IPS-18a (cell line): ENCODE results near the gene LDB1.

Source experiments
- H3K27ac ChIP-seq: one replicate; pipeline ENCODE4 v1.5.1; 2013; ENCODE audit warnings: low read length
- H3K27me3 ChIP-seq: one replicate; pipeline ENCODE4 v1.6.1; 2013; ENCODE audit warnings: mild to moderate bottlenecking, low read length; ENCODE audit not compliant: control insufficient read depth, insufficient read depth
- H3K36me3 ChIP-seq: one replicate; pipeline ENCODE4 v1.6.1; 2013; ENCODE audit warnings: low read depth, low read length; ENCODE audit not compliant: control insufficient read depth
- H3K4me1 ChIP-seq: one replicate; pipeline ENCODE4 v1.6.1; 2013; ENCODE audit warnings: low read depth, low read length; ENCODE audit not compliant: control insufficient read depth
- H3K4me3 ChIP-seq: one replicate; pipeline ENCODE4 v1.5.1; 2013; ENCODE audit warnings: low read length
- H3K9ac ChIP-seq: one replicate; pipeline ENCODE4 v1.6.1; 2013; ENCODE audit warnings: mild to moderate bottlenecking, low read length, moderate library complexity
- H3K9me3 ChIP-seq: one replicate; pipeline ENCODE4 v1.6.1; 2013; ENCODE audit warnings: low read depth, low read length; ENCODE audit not compliant: control insufficient read depth

Gene LDB1, protein sequence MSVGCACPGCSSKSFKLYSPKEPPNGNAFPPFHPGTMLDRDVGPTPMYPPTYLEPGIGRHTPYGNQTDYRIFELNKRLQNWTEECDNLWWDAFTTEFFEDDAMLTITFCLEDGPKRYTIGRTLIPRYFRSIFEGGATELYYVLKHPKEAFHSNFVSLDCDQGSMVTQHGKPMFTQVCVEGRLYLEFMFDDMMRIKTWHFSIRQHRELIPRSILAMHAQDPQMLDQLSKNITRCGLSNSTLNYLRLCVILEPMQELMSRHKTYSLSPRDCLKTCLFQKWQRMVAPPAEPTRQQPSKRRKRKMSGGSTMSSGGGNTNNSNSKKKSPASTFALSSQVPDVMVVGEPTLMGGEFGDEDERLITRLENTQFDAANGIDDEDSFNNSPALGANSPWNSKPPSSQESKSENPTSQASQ

DNA sequence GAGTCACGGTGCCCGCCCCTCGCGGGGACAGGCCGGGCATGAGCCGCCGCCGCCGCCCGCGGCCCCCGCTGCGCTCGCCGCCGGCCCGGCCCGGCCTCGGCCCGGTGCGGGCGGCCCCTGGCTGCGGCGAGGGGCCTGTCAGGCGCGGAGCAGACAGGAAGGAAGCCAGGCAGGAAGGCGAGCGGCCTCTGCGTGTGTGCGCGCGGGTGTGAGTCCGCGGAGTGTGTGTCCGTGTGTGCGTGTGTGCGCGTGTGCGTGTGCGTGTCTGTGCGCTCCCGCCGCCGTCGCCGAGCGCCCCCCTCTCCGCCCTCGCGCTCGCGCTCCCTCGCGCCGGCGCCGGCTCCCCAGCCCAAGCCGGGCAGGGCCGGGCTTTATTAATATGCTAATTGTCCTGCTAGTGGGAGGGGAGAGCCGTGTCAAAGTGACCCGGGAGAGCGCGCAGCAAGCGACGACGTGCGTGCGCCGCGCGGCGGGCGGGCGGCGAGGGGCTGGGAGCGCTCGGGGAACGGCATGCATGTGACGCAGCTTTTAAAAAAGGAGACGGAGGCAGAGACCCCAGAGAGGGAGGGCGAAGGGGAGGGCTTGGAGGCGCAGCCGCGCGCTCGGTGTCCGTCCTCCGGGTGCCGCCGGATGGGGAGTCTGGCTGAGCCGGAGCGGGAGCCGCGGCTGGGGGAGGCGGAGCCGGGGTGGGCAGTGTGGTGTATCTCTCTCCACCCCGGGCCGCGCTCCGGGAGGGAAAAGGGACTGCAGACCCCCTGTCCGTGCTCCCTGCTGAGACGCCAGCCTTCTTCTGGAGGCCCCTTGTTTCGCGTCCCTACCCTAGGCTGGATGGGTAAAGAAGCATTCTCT is at the start of gene LDB1:
TSS of gene LDB1 (minus strand) at position 227 of the 849 bp plus-strand sequence. CDS start 258 bp downstream, outside the sequence.
- Histone ChIP-seq H3K36me3 (no peaks in the 10 kb centered on the region), H3K9me3 (no peaks in the 10 kb centered on the region), H3K4me3 (peak within 1 kb of the TSS; percentile 55), H3K27me3 (no peaks in the 10 kb centered on the region), H3K27ac (peak within 1 kb of the TSS; percentile 81), H3K4me1 (peaks cover 52% of the 10 kb centered on the region), H3K9ac (peak within 1 kb of the TSS; percentile 79)

DNA sequence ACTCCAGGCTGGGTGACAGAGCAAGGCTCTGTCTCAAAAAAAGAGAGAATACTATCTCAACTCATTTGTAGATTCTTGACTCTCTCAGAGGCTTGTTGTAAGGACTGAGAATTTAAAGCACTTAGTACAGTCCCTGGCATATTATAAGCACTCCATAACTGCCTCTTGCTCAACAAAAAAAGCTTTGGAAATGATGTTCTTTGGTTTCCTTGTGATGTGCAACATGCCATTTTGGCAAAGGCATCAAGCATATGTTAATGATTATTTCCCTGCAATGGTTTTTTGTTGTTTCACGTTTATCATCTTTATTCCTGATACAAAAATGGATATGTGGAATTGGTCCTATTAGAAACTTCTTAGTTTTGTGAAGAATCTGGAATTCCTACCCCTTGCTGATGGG is 47.7 kb upstream of the LDB1 start:
- Histone ChIP-seq H3K27ac (no peak overlapping the region), H3K4me1 (no peaks in the 10 kb centered on the region), H3K27me3 (no peaks in the 10 kb centered on the region), H3K9me3 (no peaks in the 10 kb centered on the region), H3K4me3 (no peak overlapping the region), H3K36me3 (peaks cover 8% of the 10 kb centered on the region), H3K9ac (no peak overlapping the region)

DNA sequence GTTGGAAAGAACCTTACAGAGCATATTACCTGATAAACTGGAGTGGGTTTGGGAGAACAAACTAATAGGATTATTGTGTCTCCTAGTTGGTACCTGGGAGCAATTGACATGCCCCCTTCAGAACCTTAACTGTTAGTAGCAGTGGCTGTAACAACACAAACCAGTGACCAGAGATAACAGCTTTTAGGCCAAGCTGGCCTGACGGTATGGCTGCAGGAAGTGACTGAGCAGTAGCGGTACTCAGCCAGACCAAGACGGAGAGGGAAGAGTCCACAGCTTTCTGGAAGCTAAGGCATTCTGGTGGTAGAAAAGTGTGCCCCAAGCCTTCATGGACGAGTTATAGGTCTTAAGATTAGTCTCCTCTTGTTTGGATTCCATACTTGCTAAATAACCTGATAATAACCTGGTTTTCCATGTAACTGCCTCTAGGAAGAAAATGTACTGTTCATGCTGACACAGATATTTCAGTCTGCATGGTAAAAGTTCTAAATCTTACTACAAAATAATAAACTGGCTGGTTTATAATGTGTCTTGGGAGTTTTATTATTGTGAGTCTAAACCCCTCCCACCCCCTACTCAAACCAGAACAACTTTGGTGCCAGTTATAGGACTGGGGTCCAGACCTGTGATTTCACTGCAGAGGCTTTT is 43.3 kb upstream of the LDB1 start:
- Histone ChIP-seq H3K9ac (no peak overlapping the region), H3K27me3 (no peaks in the 10 kb centered on the region), H3K36me3 (peaks cover 52% of the 10 kb centered on the region), H3K27ac (no peak overlapping the region), H3K9me3 (no peaks in the 10 kb centered on the region), H3K4me1 (no peaks in the 10 kb centered on the region), H3K4me3 (no peak overlapping the region)

DNA sequence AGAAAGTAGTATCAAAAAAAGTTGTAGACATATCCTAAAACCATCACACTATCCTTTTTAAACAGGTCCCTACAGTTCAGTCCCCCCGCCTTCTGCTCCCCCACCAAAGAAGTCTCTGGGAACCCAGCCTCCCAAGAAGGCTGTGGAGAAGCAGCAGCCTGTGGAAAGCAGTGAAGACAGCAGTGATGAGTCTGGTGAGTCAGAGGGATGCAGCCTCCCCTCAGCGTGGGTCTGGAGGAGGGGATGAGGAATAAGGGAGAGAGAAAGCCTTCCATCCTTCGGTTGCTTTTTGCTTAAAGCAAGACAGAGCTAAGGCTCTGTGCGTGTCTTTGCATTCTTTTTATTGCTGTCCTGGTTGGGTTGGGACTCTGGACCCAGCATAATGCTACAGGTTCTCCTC is 39.7 kb upstream of the LDB1 start:
- no peaks in the 10 kb centered on the region for H3K9me3 ChIP-seq
- no peak overlapping the region for H3K9ac ChIP-seq
- H3K4me3 ChIP-seq, result no peak overlapping the region
- H3K27ac ChIP-seq, result no peak overlapping the region
- H3K36me3 ChIP-seq, result peaks cover 84% of the 10 kb centered on the region
- no peaks in the 10 kb centered on the region for H3K27me3 ChIP-seq
- H3K4me1 ChIP-seq, result no peaks in the 10 kb centered on the region

DNA sequence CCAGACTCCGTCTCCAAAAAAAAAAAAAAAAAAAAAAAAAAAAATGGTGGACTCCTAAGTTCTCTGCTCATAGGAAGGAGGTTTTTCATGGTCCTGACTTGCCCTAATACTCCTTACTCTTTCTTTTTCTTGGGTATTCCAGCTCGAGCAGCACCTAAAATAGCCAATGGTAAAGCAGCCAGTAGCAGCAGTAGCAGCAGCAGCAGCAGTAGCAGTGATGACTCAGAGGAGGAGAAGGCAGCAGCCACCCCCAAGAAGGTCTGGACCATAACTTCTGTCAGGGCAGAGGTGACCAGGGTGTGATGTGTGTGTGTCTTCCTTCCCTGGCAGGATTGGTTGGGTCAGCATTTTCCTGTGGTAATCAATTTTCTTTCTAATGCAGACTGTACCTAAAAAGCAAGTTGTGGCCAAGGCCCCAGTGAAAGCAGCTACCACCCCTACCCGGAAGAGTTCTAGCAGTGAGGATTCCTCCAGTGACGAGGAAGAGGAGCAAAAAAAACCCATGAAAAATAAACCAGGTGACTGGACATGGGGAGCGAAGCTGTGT is 39.0 kb upstream of the LDB1 start:
- Histone ChIP-seq H3K4me1 (no peaks in the 10 kb centered on the region), H3K36me3 (peaks cover 89% of the 10 kb centered on the region), H3K4me3 (no peak overlapping the region), H3K27me3 (no peaks in the 10 kb centered on the region), H3K9me3 (no peaks in the 10 kb centered on the region), H3K27ac (no peak overlapping the region), H3K9ac (no peak overlapping the region)

DNA sequence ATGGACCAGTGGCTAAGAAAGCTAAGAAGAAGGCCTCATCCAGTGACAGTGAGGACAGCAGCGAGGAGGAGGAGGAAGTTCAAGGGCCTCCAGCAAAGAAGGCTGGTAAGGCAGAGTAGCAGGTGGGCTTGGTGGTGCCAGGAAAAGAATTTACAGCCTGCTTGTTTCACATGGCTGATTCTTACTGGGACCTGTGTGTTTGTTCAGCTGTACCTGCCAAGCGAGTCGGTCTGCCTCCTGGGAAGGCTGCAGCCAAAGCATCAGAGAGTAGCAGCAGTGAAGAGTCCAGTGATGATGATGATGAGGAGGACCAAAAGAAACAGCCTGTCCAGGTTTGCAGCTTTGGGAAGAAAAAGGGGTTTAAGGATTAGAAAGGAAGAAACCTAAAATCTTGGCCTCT is 37.1 kb upstream of the LDB1 start:
- no peaks in the 10 kb centered on the region for H3K27me3 ChIP-seq
- H3K4me1 ChIP-seq, result peaks cover 4% of the 10 kb centered on the region
- H3K9me3 ChIP-seq, result no peaks in the 10 kb centered on the region
- no peak overlapping the region for H3K27ac ChIP-seq
- H3K36me3 ChIP-seq, result peaks cover 74% of the 10 kb centered on the region
- no peak overlapping the region for H3K9ac ChIP-seq
- no peak overlapping the region for H3K4me3 ChIP-seq

DNA sequence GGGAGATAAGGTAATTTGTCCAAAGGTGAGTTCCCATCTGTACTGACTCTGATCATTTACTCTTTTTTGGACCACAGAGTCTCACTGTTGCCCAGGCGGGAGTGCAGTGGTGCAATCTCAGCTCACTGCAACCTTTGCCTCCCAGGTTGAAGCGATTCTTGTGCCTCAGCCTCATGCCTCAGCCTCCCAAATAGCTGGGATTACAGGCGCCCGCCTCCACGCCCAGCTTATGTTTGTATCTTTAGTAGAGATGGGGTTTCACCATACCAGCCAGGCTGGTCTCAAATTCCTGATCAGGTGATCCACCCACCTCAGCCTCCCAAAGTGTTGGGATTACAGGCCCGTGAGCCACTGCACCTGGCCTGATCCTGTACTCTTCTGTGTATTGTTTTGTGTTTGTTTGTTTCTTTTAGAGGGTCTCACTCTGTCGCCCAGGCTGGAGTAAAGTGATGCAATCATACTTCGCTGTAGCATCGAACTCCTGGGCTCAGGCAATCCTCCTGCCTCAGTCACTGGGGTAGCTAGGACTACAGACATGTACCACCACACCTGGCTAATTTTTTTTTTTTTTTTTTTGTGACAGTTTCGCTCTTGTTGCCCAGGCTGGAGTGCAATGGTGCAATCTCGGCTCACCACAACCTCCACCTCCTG is 34.4 kb upstream of the LDB1 start:
- H3K4me3 ChIP-seq, result no peak overlapping the region
- peaks cover 11% of the 10 kb centered on the region for H3K4me1 ChIP-seq
- no peaks in the 10 kb centered on the region for H3K9me3 ChIP-seq
- peaks cover 57% of the 10 kb centered on the region for H3K36me3 ChIP-seq
- no peak overlapping the region for H3K27ac ChIP-seq
- H3K27me3 ChIP-seq, result no peaks in the 10 kb centered on the region
- H3K9ac ChIP-seq, result no peak overlapping the region

DNA sequence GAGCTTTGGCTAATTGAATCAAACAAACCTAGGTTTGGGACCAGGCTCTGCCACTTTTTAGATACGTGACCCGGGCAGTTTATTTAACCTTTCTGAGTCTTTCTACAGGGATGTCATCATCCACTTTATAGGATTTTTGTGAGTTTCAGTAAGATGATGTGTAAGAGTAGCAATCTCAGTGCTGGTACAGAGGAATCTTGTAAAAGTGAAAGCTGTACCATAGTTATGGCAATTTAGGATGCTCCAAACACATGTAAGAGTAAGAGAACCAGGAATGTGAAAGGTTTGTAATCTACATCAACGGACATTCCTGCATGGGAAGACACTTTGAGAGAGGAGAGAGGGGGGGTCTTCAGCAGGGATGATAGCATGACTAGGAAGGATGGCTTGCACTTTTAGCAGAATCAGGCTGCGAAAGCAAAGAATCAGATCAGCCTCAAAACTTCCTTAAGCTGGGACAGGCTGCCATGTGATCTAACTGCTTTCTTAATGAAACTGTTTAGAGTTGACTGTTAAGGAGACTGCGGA is 33.0 kb upstream of the LDB1 start:
- Histone ChIP-seq H3K9ac (peak overlapping the region; percentile 98), H3K9me3 (no peaks in the 10 kb centered on the region), H3K27me3 (no peaks in the 10 kb centered on the region), H3K27ac (peak overlapping the region; percentile 93), H3K36me3 (peaks cover 57% of the 10 kb centered on the region), H3K4me3 (peak overlapping the region; percentile 95), H3K4me1 (peaks cover 11% of the 10 kb centered on the region)

DNA sequence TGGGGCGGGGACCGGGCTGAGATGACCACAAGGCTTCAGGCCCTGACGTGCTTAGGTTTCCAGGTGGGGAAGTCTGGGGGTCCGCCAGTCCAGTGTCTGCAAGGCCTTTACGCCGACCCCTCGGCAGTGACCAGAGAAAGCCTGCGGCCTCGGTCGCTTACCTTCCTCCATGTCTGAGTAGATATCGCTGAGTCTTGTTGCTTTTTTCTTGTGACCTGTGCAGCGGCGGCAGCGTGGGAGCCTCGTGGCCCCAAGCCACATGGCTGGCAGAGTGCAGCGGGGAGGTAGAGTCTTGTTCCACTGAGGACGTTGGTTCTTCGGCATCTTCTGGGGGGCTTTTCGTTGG is 32.4 kb upstream of the LDB1 start:
- peak overlapping the region; percentile 93 for H3K27ac ChIP-seq
- peak overlapping the region; percentile 95 for H3K4me3 ChIP-seq
- no peaks in the 10 kb centered on the region for H3K27me3 ChIP-seq
- peaks cover 11% of the 10 kb centered on the region for H3K4me1 ChIP-seq
- no peaks in the 10 kb centered on the region for H3K9me3 ChIP-seq
- H3K36me3 ChIP-seq, result peaks cover 57% of the 10 kb centered on the region
- H3K9ac ChIP-seq, result peak overlapping the region; percentile 98

DNA sequence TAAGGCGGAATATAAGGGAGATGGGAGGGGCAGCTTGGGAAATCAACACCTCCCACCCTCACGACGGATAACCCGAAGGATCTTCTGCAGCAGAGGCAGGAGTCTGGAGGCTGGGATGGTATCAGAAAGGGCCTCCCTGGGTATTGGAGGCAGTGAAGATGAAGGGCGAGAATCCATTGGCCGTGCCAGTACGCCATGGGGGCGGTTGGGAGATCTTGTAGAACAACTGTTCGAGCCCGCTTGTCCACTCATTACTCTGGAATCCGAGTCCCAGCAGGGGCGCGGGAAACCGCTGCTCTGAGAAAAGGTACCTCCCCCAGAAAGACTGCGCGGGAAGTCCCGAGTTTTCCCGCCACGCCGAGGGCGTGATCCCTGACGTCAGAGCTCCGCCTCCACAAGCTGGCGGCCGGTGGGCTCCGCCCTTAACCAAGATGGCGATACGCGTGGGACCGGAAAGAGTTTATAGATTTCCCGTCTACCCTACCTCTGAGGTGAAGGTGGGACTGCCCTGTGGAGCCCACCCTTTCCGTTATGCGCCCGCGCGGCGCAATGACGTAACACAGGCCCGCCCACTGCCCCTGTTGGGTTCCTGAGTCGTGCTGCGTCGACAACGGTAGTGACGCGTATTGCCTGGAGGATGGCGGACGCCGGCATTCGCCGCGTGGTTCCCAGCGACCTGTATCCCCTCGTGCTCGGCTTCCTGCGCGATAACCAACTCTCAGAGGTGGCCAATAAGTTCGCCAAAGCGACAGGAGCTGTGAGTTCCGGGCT is 31.8 kb upstream of the LDB1 start, which contains the start of gene NOLC1:
TSS of gene NOLC1 (plus strand) at position 616 of the 771 bp plus-strand sequence. CDS start at position 638, 22 bp downstream.
- Histone ChIP-seq H3K27ac (peak within 1 kb of the TSS; percentile 93), H3K27me3 (no peaks in the 10 kb centered on the region), H3K9ac (peak within 1 kb of the TSS; percentile 98), H3K4me3 (peak within 1 kb of the TSS; percentile 95), H3K9me3 (no peaks in the 10 kb centered on the region), H3K36me3 (peaks cover 57% of the 10 kb centered on the region), H3K4me1 (peaks cover 11% of the 10 kb centered on the region)
